GM13976 (cell line): ENCODE measurements around the gene WNT2B.

Experiments
- DNase-seq: peaks from one replicate; pipeline ENCODE4 v3.0.0; 2012; ENCODE audit warnings: low spot score
- in situ Hi-C: fragments of 300-500 bp; cut with MboI; formaldehyde crosslinking; loops from one replicate; pipeline ENCODE4 v1.12.0; 2022; ENCODE audit warnings: low sequenced_read_pairs, mixed read lengths, inconsistent platforms; ENCODE audit not compliant: unreplicated experiment
- TF ChIP-seq, protein P1 (sequence below): IDR thresholded peaks from 2 replicates; pipeline ENCODE4 v1.5.1; 2012; ENCODE audit warnings: borderline replicate concordance, mild to moderate bottlenecking; ENCODE audit not compliant: insufficient read depth; ENCODE audit errors: extremely low read depth, missing control alignments, control extremely low read depth

WNT2B gene

GRCh38 chr1:112492076-112492475 lies 16.7 kb upstream of the WNT2B start:
- in situ Hi-C loops: no loop called here
- no peak for DNase-seq
- TF ChIP-seq, protein P1, sequence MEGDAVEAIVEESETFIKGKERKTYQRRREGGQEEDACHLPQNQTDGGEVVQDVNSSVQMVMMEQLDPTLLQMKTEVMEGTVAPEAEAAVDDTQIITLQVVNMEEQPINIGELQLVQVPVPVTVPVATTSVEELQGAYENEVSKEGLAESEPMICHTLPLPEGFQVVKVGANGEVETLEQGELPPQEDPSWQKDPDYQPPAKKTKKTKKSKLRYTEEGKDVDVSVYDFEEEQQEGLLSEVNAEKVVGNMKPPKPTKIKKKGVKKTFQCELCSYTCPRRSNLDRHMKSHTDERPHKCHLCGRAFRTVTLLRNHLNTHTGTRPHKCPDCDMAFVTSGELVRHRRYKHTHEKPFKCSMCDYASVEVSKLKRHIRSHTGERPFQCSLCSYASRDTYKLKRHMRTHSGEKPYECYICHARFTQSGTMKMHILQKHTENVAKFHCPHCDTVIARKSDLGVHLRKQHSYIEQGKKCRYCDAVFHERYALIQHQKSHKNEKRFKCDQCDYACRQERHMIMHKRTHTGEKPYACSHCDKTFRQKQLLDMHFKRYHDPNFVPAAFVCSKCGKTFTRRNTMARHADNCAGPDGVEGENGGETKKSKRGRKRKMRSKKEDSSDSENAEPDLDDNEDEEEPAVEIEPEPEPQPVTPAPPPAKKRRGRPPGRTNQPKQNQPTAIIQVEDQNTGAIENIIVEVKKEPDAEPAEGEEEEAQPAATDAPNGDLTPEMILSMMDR: no peak

GRCh38 chr1:112493351-112493750 lies 15.4 kb upstream of the WNT2B start:
- DNase-seq: no peak
- in situ Hi-C loops: no loop called here
- TF ChIP-seq, protein P1: no peak

GRCh38 chr1:112496290-112496689 lies 12.5 kb upstream of the WNT2B start:
- TF ChIP-seq, protein P1: no peak
- in situ Hi-C loops: no loop called here
- no peak for DNase-seq

DNA sequence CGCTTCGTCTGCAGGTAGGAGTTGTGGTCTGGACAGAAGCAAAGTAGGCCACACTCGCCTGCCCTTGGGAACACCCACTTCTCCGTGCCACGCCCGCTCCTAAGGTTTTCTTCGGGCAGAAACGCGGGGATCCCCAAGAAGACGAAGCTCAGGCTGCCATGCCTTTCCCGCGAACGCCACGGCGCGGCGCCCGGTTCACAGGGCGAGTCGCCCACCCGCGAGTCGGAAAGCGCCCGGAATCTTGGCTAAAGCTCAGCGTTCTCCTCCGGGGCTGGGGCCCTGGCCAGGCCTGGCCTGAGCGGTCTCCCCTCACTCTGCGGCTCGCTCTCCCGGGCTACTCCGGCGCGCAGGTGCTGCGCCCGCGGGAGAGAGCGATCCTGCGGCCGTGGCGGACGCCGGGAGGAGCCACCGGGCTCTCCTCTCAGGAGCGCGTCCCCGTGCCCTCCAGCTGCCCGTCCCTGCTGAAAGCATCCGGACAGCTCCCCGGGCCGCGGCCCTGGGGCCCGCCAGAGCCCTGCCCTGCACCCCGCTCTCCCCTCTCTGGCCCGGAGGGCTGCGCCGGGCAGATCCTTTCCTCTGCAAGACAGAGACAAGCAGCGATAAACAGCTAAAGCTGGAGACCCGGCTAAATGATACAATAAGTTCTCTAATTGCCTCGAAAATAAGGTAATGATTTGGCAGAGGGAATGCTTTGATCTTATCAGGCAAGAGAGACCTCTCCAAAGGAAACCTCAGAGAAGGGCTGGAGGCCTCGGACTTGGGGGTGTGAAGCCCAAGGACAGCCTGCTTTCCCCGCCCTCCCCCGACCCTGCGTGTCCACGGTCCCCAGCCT lies 6.7 kb upstream of the WNT2B start:
- in situ Hi-C loops: loop anchor here (10.0 kb wide), 1 partner anchor 203 kb away; the partner anchor contains the start of gene RHOC
- TF ChIP-seq, protein P1: peak; percentile 82
- peak; percentile 75 for DNase-seq

- TF ChIP-seq, protein P1: no peak
- in situ Hi-C loops: loop anchor here (10.0 kb wide), 1 partner anchor 202 kb away; the partner anchor contains the start of gene RHOC
- no peak for DNase-seq
Observed at GRCh38 chr1:112502826-112503225, 5.9 kb upstream of the WNT2B start.

DNA sequence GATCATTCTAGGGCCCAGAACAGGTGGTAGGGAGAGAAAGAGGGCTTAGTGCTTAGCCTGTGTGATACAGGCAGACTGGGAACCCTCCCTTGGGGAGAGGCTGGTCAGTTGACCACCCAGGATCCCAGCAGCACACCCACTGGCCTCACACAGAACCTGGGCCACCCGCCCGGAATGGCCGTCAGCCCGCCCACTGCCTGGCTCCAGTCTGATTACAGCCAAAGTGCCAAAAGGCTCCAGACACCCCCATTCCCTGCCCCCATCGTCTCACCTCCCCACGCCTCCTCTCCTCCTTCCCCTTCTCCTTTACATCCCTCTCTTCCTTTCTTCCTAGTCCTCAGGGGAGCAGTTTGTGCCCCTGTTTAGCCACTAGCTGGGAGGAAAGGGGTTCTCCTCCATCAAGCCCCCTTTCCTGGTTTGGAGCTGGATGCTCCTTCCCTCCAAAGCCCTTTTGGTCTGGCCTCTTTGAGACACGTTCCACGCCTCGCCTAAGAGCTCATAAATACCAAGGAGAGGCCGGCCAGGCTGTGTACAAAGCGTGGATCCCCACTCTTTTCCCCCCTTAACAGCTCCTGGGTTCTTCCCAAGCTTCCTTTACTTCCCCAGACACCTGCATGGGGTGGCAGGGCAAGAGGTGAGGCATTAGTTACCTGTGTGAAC lies 4.6 kb upstream of the WNT2B start:
- no peak for DNase-seq
- in situ Hi-C loops: loop anchor here (10.0 kb wide), 1 partner anchor 201 kb away; the partner anchor contains the start of gene RHOC
- TF ChIP-seq, protein P1: no peak
